Measurements from ENCODE around the gene PDLIM5.
"Not testable (repeated sequence)": the region's sequence is repeated elsewhere in the genome, so short reads cannot be mapped to it uniquely, and the experiment has no call there.

PDLIM5 gene

GRCh38 chr4:94533405-94534223 is 81.9 kb downstream of the PDLIM5 start:
- DNase-seq: no peak

- no peak for DNase-seq
Measured at GRCh38 chr4:94534401-94535312, 82.9 kb downstream of the PDLIM5 start.

GRCh38 chr4:94536049-94536448 is 84.3 kb downstream of the PDLIM5 start:
- no peak for DNase-seq

DNA sequence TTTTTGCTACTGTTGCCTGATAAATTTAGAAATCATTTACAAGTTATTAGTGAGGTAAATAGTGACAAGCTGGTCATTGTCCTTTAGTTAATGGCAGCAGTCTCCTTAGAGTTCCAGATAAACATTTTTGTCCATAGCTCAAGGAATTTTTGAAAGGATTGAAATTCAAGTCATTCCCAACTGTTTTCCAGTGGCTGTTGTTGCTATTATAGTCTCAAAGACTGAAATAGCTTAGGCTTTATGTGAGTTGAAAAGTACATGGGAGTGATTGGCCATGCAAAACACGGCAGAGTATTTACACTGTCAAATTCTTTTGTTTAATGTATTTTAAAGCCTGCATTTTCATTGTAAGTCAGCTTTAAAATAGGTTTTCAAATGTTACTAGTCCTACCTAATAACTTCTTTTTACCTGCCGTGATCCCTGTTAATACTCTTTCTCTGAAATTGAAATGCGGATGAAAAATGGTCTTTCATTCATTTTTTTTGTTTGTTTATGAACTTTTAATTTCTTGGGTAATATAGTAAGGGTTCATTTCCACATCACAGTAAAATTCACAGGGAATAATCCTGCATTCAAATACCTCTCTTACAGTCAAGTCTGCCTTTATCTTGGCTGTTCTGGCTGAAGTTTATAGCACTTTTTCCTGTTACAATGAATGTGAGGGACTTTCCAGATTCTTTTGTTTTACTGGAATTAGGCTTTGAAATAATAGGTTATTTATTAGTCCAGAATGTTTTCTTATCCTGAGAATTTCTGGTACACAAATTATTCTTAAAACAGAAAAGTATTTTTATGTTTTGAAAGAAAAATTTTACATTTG is 85.1 kb downstream of the PDLIM5 start:
- no peak for DNase-seq

- no peak for DNase-seq
Measured at GRCh38 chr4:94537921-94538628, 86.3 kb downstream of the PDLIM5 start.

DNA sequence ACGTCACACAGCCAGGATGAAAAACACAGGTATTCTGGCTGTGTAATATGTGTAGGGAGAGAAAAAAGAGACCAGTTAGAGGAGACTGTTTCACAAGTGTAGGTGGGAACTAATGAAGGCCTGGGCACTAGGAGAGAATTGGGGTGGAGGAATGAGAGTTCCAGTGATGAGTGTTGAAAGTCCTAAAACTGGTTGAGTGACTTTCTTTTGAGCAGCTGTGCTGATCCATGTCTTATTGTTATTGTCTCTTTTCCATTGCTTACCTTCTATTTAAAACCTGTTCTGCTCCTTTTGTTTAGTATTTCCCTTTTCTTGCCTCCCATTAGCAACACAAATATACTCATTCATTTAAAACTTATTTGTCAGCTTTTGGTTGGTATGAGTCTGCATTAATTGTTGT is 88.7 kb downstream of the PDLIM5 start:
- no peak for DNase-seq

GRCh38 chr4:94544811-94545210 is 93.1 kb downstream of the PDLIM5 start:
- DNase-seq: peak in 1 of 2 experiments; percentile 37

DNA sequence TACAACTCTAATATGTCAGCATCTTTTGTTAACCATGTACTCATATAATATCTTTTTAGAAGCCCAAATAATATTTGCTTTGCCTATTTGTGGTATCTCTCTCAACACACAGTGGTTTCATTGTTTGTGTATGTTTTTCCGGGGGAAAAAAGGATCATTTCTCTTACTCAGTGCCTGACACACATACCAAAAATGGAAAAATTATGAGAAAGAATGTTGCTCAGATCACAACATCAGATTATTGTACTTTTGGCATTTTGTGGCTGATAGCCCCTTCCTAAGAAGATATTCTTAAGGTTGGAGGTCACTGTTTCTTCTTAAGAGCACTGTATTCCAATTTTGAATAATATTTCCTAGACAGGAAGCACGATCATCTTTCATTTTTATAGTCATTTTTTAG is 93.6 kb downstream of the PDLIM5 start:
- peak; percentile 51 to 64 for DNase-seq

- DNase-seq: no peak
Measured at GRCh38 chr4:94546949-94547348, 95.2 kb downstream of the PDLIM5 start.

DNA sequence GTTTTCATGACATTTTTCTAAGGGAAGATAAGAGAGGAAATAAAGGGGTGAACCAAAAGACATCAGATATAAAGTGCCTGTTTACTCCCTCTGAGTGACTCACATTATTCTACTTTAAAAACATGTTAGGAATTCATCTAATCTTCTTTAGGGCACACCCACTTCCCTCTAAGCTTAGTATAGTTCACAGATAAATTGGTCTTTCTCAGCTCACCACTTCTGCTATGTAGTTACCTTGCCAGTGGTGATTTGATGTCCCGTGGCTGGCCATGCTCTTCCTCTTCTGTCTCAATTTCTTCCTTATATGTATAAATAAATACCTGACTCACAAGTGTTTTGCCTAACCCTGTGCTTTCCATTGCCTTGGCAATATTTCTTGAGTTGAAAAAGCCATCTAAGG is 96.8 kb downstream of the PDLIM5 start:
- peak; percentile 11 to 82 for DNase-seq

DNA sequence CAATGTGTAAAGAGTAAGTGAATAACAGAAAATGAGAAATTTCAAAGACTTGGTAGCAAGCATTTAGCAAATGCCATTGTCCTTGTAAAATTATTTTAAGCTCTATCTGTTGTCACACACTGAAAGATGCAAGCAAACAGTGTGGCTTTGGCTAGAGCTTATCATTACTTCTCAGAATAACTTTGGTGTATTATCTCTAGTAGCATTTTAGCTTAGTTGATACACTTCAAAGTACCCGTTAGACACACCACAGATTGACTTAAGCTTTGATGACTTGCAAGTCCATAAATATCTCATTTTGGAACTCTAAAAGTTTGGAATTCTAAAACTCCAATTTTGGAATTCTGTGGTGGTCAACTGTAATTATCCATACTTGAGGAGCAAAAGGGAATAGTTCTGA is 98.6 kb downstream of the PDLIM5 start:
- DNase-seq: no peak

DNA sequence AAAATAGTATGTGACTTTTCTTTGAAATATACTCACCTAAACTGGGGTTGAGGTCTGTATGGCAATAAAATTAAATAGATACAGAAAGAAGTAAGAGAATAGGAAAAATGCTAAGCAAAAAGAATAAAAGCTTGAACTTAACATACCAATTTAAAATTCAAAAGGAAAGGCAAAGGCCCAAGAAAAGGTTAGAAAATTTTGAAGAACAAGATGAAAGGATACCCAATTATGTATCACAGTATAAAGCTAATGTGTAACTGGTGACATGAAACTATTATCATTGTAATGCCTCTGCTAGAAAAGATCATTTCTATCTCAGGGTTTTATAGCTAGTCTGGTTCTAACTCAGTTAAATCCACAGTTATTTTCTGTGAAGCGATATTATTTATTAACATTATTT is 99.1 kb downstream of the PDLIM5 start:
- DNase-seq: no peak

DNA sequence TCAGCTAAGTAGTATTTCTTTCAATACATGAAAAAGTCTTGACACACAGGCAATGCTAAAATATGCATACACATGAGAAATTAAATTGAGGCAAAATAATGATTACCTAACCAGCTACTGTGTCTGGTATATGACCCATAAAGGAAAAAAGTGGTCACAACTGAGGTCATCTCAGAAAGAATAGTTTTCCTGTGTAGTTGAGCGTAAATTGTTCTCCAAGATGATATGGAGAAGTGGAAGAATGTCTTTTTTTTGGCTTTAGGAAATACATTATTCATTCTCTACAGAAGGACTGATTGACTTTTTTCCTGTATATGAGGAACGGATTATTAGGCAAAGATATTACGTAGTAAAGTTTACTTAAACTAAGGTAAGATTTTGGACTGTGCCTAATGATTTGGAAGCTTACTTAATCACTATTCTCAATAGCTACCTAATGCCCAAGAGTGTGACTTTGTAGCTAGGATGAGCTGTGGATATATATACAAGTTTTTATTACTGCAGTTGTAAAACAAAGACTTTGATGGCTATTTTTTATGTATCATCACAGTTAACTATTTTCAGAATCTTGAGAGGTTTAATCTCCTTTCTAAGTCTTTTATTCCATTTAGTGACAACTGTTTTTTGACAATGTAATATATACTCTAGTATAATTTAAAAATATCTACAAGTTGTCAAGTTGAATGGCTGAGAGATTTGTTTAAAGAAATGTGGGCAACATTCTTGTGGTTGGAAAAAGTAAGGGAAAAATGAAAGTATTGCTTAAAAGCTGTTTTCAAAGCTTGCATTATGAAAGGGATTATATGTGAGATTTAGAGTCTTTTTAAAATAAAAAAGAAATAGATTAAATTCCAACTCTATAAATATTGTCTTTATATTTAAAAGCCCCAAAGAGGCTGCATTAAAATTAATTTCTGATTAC is 100.2 kb downstream of the PDLIM5 start:
- no peak for DNase-seq

DNA sequence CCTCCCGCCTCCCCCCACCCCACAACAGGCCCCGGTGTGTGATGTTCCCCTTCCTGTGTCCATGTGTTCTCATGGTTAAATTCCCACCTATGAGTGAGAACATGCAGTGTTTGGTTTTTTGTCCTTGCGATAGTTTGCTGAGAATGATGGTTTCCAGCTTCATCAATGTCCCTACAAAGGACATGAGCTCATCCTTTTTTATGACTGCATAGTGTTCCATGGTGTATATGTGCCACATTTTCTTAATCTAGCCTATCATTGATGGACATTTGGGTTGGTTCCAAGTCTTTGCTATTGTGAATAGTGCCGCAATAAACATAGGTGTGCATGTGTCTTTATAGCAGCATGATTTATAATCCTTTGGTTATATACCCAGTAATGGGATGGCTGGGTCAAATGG is 104.3 kb downstream of the PDLIM5 start:
- DNase-seq: not testable (repeated sequence)

DNA sequence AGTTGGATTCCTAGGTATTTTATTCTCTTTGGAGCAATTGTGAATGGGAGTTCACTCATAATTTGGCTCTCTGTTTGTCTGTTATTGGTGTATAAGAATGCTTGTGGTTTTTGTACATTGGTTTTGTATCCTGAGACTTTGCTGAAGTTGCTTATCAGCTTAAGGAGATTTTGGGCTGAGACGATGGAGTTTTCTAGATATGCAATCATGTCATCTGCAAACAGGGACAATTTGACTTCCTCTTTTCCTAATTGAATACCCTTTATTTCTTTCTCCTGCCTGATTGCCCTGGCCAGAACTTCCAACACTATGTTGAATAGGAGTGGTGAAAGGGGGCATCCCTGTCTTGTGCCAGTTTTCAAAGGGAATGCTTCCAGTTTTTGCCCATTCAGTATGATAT is 105.9 kb downstream of the PDLIM5 start:
- not testable (repeated sequence) for DNase-seq

- DNase-seq: no peak
Measured at GRCh38 chr4:94558392-94558904, 106.7 kb downstream of the PDLIM5 start.

DNA sequence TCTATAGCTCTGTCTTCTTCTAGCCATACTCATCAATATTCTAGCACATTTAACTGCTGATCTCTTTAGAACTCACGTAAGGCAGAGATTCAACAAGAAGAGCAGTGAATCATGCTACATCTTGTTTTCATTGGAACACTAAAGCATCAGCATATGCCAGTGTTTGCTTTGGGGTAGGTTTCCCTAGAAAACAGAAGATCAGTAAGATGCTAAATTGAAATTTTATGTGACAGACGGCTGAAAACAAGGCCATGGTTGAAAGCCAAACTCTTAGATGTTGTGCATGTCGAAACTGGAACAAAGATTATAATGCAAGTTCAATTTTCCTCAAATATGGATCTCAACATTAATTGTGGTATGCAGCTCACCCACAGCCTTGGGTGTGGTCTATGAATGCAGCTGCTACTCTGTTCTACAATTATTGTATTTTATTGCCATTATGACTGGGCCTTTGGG is 107.6 kb downstream of the PDLIM5 start:
- DNase-seq: no peak

- no peak for DNase-seq
Measured at GRCh38 chr4:94561249-94562024, 109.7 kb downstream of the PDLIM5 start.

DNA sequence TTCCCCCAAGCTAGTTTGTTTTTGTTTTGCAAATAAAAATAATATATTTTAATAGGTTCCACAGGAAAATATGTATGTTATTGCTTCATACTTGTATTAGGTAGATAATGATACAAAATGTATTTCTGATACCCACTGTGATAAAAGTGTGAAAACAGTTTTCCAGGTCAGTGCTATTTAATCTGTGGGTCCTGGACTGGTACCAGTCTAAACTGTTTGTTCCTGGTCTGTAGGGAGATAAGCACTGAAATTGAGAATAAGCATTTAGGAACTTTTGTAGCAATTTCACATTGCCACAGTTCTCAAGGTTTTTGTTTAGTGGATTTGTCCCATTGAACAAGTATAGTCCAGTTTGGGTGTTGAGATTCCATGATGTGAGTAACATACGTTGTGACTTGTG is 110.5 kb downstream of the PDLIM5 start:
- DNase-seq: no peak

- no peak for DNase-seq
Measured at GRCh38 chr4:94564252-94564651, 112.5 kb downstream of the PDLIM5 start.

Data from SW 1271 (cell line).